HG03175 (cell line): Measurements from ENCODE around the gene COPE.
A peak's percentile ranks its signal among the peaks of the same experiment; 100 is the strongest.
"Not testable (repeated sequence)": the region's sequence is repeated elsewhere in the genome, so short reads cannot be mapped to it uniquely, and the experiment has no call there.

Experiments
- ATAC-seq: cut with Tn5 transposase; IDR thresholded peaks from one replicate; pipeline ENCODE4 v1.9.1; 2021; ENCODE audit warnings: mild to moderate bottlenecking, moderate library complexity; ENCODE audit not compliant: unreplicated experiment

COPE gene

DNA sequence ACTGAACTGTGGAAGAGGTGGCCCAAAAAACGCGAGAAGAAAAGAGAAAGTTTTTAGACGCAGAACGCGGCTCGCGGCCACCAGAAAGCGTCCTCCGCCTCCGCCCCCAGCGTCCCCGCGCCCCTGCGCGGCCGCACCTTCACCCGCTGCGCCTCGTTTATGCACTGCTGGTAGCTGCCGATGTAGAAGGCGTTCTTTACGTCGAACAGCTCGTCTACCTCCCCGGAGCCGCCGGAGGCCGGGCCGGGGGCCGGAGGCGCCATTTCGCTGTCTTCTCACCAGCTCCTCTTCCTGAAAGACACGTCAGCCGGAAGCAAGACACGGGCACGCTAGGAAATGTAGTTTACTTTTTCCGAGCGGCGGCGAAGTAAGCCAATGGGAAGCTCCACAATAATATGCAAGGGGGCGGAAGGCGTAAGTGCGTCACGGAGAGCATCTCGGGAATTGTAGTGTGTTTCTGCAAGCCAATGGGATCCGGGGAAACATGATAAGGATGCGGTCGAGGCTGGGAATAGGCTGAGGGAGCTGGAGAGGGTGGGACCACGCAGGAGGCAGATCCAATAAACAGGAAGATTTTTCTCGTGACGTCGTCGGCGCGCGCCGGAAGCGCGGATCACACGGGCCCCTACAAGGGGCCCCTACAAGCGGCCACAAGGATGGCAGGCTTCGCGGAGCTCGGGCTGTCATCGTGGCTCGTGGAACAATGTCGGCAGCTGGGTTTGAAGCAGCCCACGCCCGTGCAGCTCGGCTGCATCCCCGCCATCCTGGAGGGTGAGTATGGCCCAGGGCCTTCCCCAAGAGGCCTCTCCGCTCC lies at the start of gene COPE, which contains the start of gene DDX49:
COPE (minus strand) TSS at position 302 of the 814 bp plus-strand sequence; CDS start at position 263, 39 bp downstream.
DDX49 (plus strand) TSS at position 630 of the 814 bp plus-strand sequence; CDS start at position 657, 27 bp downstream.
- ATAC-seq: peak; percentile 93

DNA sequence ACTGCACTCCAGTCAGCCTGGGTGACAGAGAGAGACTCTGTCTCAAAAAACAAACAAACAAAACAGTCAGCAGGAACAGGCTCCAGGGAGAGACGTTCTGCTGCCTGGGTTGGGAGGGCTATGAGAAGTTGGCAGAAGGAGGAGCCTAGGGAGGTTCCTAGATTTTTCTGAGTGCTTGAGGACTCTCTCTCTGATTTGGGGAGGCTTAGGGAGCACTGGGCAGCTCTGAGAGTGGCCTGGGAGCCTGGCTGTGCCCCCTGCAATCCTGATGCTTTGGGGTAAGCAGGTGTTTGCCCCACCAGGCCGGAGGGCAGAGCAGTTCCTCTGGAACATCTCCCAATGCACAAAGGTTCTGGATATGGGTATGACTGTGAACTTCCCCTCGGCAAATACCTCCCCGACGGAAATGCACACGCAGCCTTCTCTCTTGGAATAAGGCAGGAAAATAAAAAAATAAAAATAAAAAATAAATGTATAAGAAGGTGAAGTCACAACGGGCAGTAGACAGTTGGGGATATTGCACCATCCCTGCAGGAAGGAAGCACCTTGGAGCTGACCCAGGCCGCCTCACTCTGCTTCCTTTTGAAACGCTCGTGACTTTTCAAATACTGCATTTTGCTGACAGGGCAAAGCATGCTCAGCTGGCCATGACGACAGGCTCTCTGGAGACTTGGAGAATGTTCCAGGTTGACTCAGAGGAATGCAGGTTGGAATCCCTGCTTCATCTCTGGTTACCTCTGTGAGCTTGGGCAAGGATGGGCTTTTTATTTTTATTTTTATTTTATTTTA lies 48.4 kb upstream of the COPE start:
- no peak for ATAC-seq

DNA sequence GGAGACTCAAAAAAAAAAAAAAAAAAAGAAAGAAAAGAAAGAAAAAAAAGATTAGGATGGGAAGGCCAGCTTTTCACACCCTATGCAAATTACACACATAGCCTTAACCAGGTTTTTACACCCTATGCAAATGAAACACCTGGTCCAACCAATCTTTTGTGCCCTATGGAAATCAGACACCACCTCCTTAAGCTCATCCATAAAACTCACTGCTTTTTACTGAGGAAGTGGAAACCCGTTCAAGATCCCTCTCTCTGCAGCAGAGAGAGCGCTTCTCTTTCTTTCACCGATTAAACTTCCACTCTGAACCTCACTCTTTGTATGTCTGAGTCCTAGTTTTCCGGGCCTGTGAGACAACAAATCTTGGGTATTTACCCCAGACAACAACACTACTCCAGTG lies 47.1 kb upstream of the COPE start:
- no peak for ATAC-seq

DNA sequence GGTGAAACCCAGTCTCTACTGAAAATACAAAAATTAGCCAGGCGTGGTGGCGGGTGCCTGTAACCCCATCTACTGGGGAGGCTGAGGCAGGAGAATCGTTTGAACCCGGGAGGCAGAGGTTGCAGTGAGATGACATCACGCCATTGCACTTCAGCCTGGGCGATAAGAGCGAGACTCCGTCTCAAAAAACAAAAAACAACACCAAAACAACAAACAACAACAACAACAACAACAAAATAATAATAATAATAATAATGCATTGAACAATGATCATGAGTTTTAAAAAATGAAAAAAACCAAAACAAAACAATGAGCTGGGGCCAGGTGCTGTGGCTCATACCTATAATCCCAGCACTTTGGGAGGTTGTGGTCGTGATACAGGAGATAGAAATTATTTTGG lies 44.9 kb upstream of the COPE start:
- ATAC-seq: no peak

DNA sequence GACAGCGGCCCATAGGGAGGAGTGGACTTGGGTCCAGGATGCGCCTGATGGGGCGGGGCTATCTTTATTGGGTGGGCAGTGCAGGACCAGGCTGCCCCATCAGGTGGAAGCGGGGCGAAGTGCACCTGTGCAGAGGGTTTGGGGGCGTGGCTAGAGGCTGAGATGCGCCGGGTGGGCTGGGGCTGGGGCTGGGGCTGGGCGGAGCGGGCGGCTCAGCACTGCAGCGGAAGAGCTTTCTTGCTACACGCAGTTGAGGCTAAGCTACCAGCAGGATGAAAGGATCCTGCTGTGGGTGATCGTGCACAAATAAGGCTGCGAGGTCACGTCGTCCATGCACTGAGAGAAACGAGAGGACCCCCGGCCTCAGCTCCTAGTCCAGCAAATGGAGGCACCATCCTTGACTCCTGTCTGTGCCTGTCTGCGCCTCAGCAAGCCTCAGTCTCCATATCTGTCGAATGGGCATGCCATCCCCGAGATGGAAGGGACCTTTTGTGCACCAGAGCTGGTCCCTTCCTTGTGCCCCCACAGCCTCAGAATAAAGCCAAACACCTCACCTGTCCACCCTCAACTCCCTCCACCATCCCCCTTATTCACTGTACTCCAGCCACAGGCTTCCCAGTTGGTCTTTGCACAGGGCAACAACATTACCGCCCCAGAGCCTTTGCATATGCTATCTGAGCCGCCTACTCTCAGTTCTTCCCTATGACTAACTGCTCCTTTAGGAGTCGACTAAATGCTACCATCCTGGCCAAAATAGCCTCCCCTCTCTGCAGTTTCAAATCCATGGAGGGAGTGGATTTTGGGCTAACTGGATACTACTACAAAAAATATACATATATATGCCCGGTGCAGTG lies 42.8 kb upstream of the COPE start:
- no peak for ATAC-seq

DNA sequence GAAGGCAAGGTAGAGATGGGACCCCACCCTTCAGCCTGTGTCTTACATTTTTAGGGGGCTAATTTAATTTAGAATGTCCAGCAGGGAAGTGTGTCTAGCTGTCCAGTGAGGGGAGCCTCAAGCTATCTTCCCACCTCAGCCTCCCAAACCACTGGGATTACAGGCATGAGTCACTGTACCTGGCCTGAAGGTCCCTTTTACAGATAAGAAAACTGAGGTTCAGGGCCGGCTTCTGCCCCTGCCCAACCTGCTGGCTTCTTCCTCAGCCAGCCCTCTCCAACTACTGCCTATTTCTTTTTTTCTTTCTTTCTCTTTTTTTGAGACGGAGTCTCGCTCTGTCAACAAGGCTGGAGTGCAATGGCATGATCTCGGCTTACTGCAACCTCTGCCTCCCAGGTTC lies 41.2 kb upstream of the COPE start:
- ATAC-seq: no peak

DNA sequence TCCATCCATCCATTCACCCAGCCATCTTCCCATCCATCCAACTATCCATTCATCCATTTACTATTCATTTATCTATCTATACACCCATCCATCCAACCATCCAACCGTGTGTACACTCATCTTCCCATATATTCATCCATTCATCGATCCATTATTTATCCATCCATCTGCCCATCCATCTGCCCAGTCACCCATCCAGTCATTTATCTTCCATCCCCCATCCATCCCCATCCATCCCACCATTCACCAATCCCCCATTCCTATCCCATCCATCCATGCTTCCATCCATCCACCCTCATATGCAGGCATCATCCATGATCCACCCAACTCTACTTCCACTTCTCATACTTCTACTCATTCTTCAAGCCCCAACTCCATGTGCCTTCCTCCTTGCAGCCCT lies 35.9 kb upstream of the COPE start:
- no peak for ATAC-seq

DNA sequence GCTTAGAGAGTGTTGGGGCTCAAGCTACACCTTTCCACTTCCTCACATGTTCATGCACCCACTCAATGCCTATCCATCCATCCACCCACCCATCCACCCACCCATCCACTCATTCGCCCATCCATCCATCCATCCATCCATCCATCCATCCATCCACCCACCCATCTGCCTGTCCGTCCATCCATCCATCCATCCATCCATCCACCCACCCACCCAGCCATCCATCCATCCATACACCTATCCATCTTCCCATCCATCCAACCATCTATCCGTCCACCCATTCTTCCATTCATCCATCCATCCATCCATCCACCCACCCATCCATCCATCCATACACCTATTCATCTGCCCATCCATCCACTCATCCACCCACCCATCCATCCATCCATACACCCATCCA lies 34.9 kb upstream of the COPE start:
- no peak for ATAC-seq

DNA sequence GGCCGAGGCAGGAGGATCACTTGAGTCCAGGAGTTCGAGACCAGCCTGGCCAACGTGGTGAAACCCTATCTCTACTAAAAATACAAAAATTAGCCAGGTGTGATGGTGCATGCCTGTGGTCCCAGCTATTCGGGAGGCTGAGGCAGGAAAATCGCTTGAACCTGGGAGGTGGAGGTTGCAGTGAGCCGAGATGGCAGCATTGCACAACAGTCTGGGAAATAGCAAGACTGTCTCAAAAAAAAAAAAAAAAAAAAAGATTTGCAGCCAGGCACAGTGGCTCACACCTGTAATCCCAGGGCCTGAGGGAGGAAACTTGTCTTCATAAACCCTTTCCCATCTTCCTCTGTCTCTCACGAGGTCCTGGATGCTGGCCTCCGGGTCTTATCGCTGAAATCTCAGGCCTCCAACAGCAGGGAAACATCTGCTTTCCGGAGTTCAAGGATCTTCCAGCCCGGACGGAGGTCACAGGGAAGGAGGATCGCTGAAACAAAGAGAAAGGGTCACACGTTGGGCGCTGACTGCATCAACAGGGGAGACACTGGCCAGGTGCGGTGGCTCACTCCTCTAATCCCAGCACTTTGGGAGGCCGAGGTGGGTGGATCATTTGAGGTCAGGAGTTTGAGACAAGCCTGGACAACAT lies 33.3 kb upstream of the COPE start:
- not testable (repeated sequence) for ATAC-seq

DNA sequence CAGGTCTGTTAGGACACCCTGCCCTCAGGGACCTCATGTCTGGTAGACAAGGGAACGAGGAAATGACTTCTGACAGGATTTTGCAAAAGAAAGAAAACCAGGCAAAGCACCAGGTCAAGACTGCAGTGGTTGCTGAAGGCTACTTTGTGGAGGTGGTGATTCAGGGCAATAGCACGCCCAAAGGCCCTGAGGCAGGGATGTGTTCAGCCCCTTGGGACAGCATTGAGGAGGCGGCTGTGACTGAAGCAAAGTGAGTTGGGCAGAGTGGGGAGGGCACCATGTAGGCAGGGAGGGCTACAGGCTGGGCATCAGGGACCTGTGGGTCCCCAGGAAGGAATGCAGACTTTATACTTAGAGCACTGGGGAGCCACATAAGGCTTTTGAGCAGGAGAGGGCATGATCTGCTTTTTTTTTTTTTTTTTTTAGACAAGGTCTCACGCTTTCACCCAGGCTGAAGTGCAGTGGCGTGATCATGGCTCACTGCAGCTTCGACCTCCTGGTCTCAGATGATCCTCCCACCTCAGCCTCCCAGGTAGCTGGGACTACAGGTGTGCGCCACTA lies 32.6 kb upstream of the COPE start:
- ATAC-seq: no peak

DNA sequence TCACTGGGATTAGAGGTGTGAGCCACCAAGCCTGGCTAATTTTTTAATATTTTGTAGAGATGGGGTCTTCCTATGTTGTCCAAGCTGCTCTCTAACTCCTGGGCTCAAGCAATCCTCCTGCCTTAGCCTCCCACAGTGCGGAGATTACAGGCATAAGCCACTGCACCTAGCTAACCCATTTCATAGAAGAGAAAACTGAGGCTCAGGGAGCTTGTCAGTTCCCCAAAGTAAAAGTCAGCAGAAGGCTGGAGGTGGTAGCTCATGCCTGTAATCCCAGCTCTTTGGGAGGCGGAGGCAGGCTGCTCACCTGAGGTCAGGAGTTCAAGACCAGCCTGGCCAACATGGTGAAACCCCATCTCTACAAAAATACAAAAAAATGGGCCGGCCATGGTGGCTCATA lies 30.7 kb upstream of the COPE start:
- no peak for ATAC-seq

DNA sequence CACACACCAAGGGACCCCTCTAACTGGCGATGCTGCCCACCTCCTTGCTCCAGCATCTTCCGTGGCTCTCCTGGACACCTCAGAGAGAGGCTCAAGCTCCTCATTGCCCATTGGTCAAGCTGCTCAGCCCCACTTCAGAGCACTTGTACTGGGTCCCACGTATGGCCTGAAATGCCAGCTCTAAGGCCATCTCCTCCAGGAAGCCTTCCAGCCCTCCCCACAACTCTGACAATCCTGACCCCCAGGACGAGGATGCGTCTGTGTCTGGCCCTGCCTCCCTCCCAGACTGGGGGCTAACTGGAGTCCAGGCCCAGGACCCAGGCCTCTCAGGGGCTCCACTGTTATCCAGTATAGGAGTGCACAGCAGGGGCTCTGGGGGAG lies 29.8 kb upstream of the COPE start:
- ATAC-seq: no peak

DNA sequence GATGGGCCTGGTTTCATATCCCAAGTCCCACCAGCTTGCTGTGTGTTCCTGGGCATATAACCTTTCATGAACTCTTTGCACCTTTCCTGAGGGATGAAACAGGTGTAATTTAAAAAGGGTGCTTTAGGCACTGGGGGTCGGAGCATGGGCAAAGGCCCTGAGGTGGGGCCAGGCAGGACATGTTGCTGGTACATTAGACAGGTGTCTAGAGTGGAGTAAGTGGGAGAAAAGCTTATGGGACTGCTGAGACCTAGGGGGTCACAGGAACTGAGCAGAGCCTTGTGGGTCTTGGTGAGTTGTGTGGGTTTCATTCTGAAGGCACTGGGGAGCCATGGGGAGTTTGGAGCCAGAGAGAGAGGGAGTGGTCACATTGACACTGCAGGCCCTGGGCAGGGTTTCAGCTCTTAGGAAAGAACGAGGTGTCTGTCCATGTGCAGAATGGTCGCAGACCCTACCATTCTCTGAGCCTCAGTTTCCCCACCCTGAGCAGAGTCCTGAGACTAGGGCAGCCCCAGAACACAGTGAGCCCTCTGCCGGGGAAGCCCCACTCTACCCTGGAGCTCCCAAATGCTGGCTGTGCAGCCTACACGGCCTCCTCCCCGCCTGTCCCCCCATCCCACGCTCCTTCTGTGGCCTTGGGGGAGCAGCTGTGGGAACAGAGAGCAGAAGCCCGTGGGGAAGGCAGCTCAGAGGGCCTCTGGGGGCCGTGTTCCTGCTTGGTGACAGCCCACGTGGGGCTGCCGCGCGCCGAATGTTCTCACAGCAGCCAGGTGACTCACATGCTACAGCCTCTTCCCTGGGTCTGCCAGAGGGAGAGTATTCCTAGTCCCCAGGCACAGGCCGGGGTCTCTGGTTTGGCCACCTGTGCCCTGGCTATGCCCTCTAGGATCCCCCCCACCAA lies 29.1 kb upstream of the COPE start:
- no peak for ATAC-seq

DNA sequence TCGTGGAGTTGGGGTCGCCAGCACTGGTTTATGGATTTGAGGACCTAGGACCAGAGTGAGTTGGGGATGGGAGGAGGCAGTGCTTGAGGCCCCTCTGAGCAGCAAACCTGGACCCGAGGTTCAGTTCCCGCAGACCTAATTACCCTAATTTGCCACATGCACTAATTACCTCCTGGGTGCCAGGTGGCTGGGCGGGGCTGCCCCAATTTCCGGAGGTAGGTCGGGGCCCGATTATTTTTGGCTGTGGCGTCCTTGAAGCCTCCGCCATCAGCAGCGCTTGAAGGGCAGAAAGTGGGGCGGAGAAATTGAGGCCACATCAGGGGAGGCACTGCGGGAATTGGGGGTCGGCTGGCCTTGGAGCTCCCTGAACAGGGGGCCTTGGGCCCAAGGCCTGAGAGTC lies 27.7 kb upstream of the COPE start:
- ATAC-seq: no peak

DNA sequence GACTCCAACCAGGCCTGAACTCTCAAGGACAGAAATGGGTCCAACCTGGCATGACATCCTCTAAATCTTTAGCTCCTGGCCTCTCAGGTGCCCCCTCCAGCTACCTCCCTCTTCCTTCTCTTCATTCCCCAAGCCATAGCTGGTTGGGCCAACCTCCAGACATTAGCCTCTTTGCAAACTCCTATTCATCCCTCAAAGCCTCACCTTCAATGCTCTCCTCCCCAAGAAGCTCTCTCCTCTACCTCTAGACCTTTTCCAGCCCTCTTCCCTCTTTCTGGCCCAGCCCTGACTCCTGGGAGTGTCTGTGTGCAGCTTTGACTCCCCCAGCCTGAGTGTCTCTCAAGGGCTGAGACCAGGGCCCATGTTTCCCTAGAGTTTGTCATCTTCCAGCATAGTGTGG lies 27.1 kb upstream of the COPE start:
- no peak for ATAC-seq

DNA sequence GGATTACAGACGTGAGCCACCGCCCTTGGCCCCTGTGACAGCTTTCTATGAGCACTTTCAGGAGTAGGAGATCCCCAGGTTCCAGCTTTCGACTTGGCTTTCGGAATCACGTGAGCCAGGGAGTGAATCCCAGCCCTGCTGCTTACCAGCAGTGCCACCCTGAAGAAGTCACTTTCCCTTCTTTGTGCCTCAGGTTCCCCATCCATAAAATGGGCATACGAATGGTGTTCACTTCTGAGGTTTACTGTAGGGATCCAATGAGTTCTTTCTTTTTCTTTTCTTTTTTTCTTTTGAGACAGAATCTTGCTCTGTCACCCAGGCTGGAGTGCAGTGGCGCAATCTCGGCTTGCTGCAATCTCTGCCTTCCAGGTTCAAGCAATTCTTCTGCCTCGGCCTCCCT lies 26.1 kb upstream of the COPE start:
- no peak for ATAC-seq

DNA sequence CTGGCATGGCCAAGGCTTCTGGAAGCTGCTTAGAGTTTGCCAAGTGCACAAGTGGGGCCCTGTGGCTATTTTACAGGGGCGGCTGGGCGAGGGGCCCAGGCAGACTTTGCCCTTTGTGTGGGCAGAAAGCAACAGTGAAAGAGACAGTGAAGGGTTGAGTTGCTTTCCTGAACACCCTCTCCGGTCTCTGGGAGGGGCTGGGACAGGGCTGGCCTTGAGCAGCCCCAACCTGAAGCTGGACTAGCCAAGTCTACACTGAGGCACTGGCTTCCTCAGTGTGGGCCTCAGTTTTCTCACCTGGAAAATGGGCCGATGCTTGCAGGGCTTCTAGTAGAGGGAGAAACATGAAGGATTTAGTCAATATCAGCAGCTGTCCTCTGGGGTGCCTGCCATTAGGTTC lies 24.3 kb upstream of the COPE start:
- no peak for ATAC-seq

DNA sequence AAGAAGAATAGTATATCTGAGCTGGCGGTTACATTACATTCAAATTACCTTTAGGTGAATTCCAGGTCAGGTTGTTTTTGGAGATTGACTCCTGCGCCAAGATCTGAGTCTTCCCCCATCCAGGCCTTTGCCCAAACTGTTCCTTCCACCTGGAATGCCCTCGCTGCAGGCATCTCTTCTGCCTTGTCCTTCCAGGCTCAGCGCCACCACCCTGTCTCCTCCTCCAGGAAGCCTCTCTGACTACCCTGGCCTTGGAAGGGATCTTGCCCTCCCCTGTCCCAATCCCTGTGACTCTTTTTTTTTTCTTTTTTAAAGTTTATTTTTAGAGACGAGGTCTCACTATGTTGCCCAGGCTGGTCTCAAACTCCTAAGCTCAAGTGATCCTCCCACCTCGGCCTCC lies 23.5 kb upstream of the COPE start:
- no peak for ATAC-seq

DNA sequence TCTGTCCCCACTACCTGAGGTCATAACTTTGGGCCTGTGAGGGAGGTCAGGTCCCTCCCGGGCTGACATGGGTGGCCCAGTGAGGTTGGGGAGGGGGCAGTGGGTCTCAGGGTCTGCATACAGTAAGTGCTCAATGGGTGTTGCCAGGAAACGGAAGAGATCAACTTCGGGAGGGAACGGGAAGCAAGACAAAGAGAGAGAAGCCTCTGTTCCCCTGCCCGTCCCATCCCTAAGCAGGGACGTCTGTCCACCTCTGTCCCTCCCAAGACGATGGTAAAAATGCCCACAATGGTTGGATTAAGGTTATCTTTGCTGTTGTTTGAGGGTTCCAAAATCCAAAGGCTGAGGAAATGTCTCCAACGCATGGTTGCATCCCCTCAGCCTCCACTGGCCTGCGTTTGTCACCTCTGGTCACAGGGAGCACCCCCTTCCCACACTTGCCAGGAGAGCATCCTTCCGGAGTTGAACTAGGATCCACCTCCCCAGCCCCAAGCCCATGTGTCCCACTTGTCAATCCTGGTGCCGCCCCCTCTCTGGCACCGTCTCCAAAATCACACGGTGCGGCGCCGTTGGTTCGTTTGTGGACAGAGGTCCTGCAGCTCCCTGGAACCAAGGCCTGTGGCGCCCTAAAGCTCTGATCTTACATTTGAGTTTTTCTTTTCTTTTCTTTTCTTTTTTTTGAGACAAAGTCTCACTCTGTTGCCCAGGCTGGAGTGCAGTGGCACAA lies 22.6 kb upstream of the COPE start:
- no peak for ATAC-seq
